K562 (cell line): ENCODE data around the gene MEST. TPM values are rescaled to one million over a fixed set of nuclear protein-coding genes. Genes with fewer than 3 reads are reported as not detected.
A peak's percentile ranks its signal among the peaks of the same experiment; 100 is the strongest.

Experiments
- EWSR1 ChIP-seq: fragments of 450-650 bp; IDR thresholded peaks from 2 replicates; pipeline ENCODE4 v1.6.1; 2018; ENCODE audit warnings: borderline replicate concordance, mild to moderate bottlenecking, low read depth, moderate library complexity; ENCODE audit not compliant: partially characterized antibody
- MYBL2 ChIP-seq, 2 experiments: fragments of 450-650 bp in 1 of 2; sonication (generic) in 1 of 2; formaldehyde crosslinking in 1 of 2; IDR thresholded peaks; 2 replicates each; pipeline versions ENCODE4 v1.6.1 to v1.8.1; 2017 to 2022; ENCODE audit warnings: borderline replicate concordance in 1 of 2, inconsistent platforms in 1 of 2, low read depth in 1 of 2, mild to moderate bottlenecking in 1 of 2, missing genetic modification reagents in 1 of 2, moderate library complexity in 1 of 2
- SMC3 ChIP-seq: conservative IDR thresholded peaks from 2 replicates; pipeline ENCODE4 v1.6.1; 2011; ENCODE audit warnings: low read depth, low read length, improper control_type of control experiment; ENCODE audit not compliant: insufficient read depth
- ZBTB7A ChIP-seq: IDR thresholded peaks from 2 replicates; pipeline ENCODE4 v1.6.1; 2011; ENCODE audit warnings: low read depth, mild to moderate bottlenecking, low read length, moderate library complexity, borderline replicate concordance; ENCODE audit not compliant: control insufficient read depth
- ZNF175 ChIP-seq: fragments of 200-800 bp; sonication (Bioruptor generic); IDR thresholded peaks from 2 replicates; pipeline ENCODE4 v1.6.1; 2016; ENCODE audit warnings: low read depth, mild to moderate bottlenecking, missing genetic modification characterization, missing compliant biosample characterization
- polyA plus RNA-seq, 8 experiments: library from polyadenylated mRNA; depleted of rRNA in 4 of 8; stranded (reverse) in 5 of 8; unstranded in 3 of 8; fragments of >200 nt; fragmentation: Nextera tagmentation in 2 of 8; fragmentation: Illumina TruSeq in 1 of 8; extraction: Ambion mirVana in 2 of 8; extraction: Trizol in 1 of 8; gene quantifications; 2 replicates each; pipeline versions ENCODE4 v1.2.1 to v1.2.3, GENCODE V29; 2011 to 2014; ENCODE audit warnings: inconsistent platforms in 1 of 8, missing spikeins in 1 of 8
- total RNA-seq, 7 experiments: library from RNA; depleted of rRNA in 6 of 7; stranded (reverse); fragments of >200 nt in 6 of 7; fragmentation: Illumina TruSeq in 2 of 7; extraction: Trizol in 2 of 7; gene quantifications; 2 replicates each; pipeline versions ENCODE4 v1.2.1 to v1.2.3, GENCODE V29; 2011 to 2021; ENCODE audit warnings: low replicate concordance in 1 of 7
- TF ChIP-seq, protein P1 (sequence below): IDR thresholded peaks from 3 replicates; pipeline ENCODE4 v1.6.1; 2011; ENCODE audit warnings: borderline replicate concordance, mild to moderate bottlenecking; ENCODE audit not compliant: insufficient read length, insufficient read depth
- TF ChIP-seq, protein P2 (sequence below): fragments of 250-450 bp; sonication (Bioruptor Pico); IDR thresholded peaks from 2 replicates; pipeline ENCODE4 v1.8.0; 2022; ENCODE audit warnings: inconsistent platforms
- TF ChIP-seq, protein P3 (sequence below): IDR thresholded peaks from 2 replicates; pipeline ENCODE4 v1.6.1; 2011; ENCODE audit warnings: borderline replicate concordance, low read depth, mild to moderate bottlenecking, moderate library complexity, low read length; ENCODE audit not compliant: insufficient read depth, poor library complexity, severe bottlenecking

Gene MEST
- total and polyA plus RNA-seq, 9 of the 15 experiments (the other 6 are each of a cell fraction or from before 2014, with no cell fraction given) = 0.04 to 0.74 (median 0.36) TPM; not detected in 1

DNA sequence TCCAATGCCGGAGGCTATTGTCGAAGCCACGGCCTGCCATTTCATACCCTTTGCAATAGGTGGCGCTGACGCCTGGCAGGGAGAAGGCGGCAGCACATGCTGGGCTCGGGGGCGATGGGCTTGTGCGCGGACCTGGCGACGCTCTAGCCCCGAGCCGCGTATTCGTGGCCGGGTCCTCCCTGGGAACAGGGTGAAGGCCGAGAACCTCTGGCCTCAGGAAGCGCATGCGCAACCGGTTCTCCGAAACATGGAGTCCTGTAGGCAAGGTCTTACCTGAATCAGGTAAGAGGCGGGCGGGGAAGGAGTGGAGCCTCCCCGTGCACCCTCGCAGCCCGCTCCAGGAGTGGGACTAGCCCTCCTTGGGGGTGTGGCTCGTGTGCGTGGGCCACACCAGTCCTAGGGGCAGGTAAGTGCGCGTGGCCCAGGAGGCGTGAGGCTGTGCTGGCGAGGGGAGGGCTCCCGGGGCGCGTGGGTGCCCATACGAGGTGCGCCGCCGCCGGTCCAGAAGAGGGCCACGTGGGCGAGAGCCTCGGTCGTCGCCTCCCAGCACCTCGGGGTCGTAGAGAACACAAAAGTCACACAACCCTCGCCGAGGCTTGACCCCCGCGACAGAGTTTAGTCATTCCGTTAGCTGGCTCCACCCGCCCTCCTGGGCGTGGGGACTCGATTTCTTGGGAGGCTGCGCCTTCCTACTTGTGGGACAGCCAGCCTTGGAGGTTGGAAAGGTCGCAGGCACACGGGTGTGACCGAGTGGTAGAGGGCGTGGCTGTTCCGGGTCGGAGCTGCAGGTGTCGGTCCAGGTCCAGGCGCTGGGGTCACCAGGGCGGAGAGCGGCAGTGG is 5.6 kb upstream of the MEST start (continued):
- TF ChIP-seq, protein P1, sequence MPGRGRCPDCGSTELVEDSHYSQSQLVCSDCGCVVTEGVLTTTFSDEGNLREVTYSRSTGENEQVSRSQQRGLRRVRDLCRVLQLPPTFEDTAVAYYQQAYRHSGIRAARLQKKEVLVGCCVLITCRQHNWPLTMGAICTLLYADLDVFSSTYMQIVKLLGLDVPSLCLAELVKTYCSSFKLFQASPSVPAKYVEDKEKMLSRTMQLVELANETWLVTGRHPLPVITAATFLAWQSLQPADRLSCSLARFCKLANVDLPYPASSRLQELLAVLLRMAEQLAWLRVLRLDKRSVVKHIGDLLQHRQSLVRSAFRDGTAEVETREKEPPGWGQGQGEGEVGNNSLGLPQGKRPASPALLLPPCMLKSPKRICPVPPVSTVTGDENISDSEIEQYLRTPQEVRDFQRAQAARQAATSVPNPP = no peak
- no peak for TF ChIP-seq EWSR1
- TF ChIP-seq, protein P2, sequence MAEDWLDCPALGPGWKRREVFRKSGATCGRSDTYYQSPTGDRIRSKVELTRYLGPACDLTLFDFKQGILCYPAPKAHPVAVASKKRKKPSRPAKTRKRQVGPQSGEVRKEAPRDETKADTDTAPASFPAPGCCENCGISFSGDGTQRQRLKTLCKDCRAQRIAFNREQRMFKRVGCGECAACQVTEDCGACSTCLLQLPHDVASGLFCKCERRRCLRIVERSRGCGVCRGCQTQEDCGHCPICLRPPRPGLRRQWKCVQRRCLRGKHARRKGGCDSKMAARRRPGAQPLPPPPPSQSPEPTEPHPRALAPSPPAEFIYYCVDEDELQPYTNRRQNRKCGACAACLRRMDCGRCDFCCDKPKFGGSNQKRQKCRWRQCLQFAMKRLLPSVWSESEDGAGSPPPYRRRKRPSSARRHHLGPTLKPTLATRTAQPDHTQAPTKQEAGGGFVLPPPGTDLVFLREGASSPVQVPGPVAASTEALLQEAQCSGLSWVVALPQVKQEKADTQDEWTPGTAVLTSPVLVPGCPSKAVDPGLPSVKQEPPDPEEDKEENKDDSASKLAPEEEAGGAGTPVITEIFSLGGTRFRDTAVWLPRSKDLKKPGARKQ (CRISPR knock-in tag) = peak; percentile 84; the same call in 1 of the 2 replicates
- peak; percentile 53; the same call in 1 of the 2 replicates for TF ChIP-seq SMC3
- TF ChIP-seq, protein P3, sequence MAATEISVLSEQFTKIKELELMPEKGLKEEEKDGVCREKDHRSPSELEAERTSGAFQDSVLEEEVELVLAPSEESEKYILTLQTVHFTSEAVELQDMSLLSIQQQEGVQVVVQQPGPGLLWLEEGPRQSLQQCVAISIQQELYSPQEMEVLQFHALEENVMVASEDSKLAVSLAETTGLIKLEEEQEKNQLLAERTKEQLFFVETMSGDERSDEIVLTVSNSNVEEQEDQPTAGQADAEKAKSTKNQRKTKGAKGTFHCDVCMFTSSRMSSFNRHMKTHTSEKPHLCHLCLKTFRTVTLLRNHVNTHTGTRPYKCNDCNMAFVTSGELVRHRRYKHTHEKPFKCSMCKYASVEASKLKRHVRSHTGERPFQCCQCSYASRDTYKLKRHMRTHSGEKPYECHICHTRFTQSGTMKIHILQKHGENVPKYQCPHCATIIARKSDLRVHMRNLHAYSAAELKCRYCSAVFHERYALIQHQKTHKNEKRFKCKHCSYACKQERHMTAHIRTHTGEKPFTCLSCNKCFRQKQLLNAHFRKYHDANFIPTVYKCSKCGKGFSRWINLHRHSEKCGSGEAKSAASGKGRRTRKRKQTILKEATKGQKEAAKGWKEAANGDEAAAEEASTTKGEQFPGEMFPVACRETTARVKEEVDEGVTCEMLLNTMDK = no peak
- TF ChIP-seq ZNF175 = no peak
- TF ChIP-seq MYBL2 (IDR thresholded peaks at IDR 0.05; ENCODE audit: low read depth) = no peak
- no peak for TF ChIP-seq MYBL2 (CRISPR knock-in tag; IDR thresholded peaks at IDR 0.05; ENCODE audit: borderline replicate concordance)
- TF ChIP-seq ZBTB7A = 0 out of 2 replicates have a peak, but pooled peaks have one; percentile 42
